Loucy (cell line): Measurements from ENCODE around the gene PPP1R27.

Experiments
- H2AFZ ChIP-seq: fragments of 200-600 bp; sonication (generic); 2 replicates; pipeline ENCODE4 v1.6.0; 2016; ENCODE audit warnings: antibody characterized with exemption, mild to moderate bottlenecking, low read length, moderate library complexity
- H3F3A ChIP-seq: fragments of 200-600 bp; 2 replicates; pipeline ENCODE4 v1.6.0; 2016; ENCODE audit warnings: antibody characterized with exemption, low read depth, mild to moderate bottlenecking
- H3K27me3 ChIP-seq: fragments of 200-600 bp; sonication (generic); 2 replicates; pipeline ENCODE4 v1.6.1; 2014; ENCODE audit warnings: low read length, mild to moderate bottlenecking; ENCODE audit not compliant: insufficient read depth, poor library complexity, severe bottlenecking
- H3K36me3 ChIP-seq: fragments of 200-600 bp; sonication (generic); 2 replicates; pipeline ENCODE4 v1.6.1; 2016; ENCODE audit warnings: low read length; ENCODE audit not compliant: insufficient read depth
- H3K4me1 ChIP-seq: fragments of 200-600 bp; sonication (generic); 2 replicates; pipeline ENCODE4 v1.5.1; 2014; ENCODE audit warnings: low read length, mild to moderate bottlenecking; ENCODE audit not compliant: insufficient read depth, poor library complexity, severe bottlenecking
- H3K4me2 ChIP-seq: fragments of 200-600 bp; sonication (generic); 2 replicates; pipeline ENCODE4 v1.6.0; 2014; ENCODE audit warnings: antibody characterized with exemption, low read length, low read depth, mild to moderate bottlenecking; ENCODE audit not compliant: poor library complexity, severe bottlenecking
- H3K4me3 ChIP-seq: fragments of 200-600 bp; sonication (generic); 2 replicates; pipeline ENCODE4 v1.5.1; 2014; ENCODE audit warnings: low read length, mild to moderate bottlenecking, mixed read lengths; ENCODE audit not compliant: poor library complexity, severe bottlenecking
- H3K79me2 ChIP-seq: fragments of 200-600 bp; sonication (generic); 2 replicates; pipeline ENCODE4 v1.6.1; 2014; ENCODE audit warnings: low read length; ENCODE audit not compliant: insufficient read depth
- H3K9ac ChIP-seq: fragments of 200-600 bp; sonication (generic); 2 replicates; pipeline ENCODE4 v1.6.0; 2014; ENCODE audit warnings: mild to moderate bottlenecking, low read depth, low read length, moderate library complexity; ENCODE audit not compliant: poor library complexity, severe bottlenecking
- H3K9me2 ChIP-seq: fragments of 200-600 bp; sonication (generic); replicated peaks from 2 replicates; pipeline ENCODE4 v1.6.1; 2016; ENCODE audit warnings: low read depth, low read length, mixed read lengths
- H3K9me3 ChIP-seq: fragments of 200-600 bp; sonication (generic); 2 replicates; pipeline ENCODE4 v1.6.1; 2014; ENCODE audit warnings: mild to moderate bottlenecking, antibody characterized with exemption, low read length, low read depth; ENCODE audit not compliant: insufficient read depth
- H4K20me1 ChIP-seq: fragments of 200-600 bp; sonication (generic); 2 replicates; pipeline ENCODE4 v1.6.0; 2014; ENCODE audit warnings: antibody characterized with exemption, low read length, mild to moderate bottlenecking; ENCODE audit not compliant: insufficient read depth, poor library complexity, severe bottlenecking
- CTCF ChIP-seq: fragments of 200-600 bp; sonication (generic); conservative IDR thresholded peaks from 2 replicates; pipeline ENCODE4 v1.5.1; 2014; ENCODE audit warnings: mild to moderate bottlenecking, antibody characterized with exemption, low read length
- EZH2phosphoT487 ChIP-seq: fragments of 200-600 bp; IDR thresholded peaks from 2 replicates; pipeline ENCODE4 v1.6.1; 2018; ENCODE audit warnings: antibody characterized with exemption, mild to moderate bottlenecking, moderate library complexity, borderline replicate concordance

PPP1R27 gene

DNA sequence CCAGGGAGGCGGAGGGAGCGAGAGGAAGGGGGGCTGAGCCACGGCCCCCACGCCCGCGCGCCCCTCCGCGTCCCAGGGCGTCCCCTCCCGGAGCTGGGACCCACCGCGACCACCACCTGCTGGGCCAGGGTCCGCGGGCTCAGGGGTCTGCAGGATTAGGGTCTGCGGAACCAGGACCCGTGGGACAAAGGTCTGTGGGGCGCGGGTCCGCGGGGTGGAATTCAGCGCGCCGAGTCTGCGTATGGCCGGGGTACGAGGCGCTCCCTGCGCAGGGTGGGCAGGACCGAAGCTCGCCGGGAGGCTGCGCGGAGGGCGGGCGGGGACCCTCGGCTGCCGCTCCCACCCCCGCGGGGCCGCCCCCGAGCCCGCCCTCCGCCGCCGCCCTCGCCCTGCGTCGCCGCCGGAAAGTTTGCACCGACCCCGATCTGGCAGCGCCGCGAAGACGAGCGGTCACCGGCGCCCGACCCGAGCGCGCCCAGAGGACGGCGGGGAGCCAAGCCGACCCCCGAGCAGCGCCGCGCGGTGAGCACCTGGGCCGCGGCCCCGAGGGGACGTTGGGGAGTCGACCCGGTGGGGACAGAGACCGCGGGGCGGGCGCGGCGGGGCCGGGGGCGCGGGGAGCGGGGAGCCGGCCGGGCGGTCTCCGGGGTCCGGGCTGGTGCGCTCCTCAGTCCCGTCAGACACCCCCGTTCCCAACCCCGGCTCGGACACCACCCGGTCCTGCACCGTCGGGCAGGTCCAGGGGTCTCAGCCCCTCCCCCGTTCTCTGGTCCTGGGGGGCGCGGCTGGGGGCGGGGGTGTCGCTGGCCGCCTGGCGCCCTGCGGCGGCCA lies 30.9 kb downstream of the PPP1R27 start, which contains the start of gene GCGR:
Gene GCGR (plus strand): TSS at position 423 of the 831 bp plus-strand sequence. CDS start 4,869 bp downstream, outside the sequence.
- H3K27me3 ChIP-seq = no peaks in the 10 kb centered on the region
- no peaks in the 10 kb centered on the region for H3F3A ChIP-seq
- no peaks in the 10 kb centered on the region for H3K9me3 ChIP-seq
- TF ChIP-seq CTCF (no peak), EZH2phosphoT487 (no peak)
- no peak within 1 kb of the TSS for H2AFZ ChIP-seq
- no peaks in the 10 kb centered on the region for H3K79me2 ChIP-seq
- H4K20me1 ChIP-seq = no peaks in the 10 kb centered on the region
- no peaks in the 10 kb centered on the region for H3K36me3 ChIP-seq
- H3K9ac ChIP-seq = no peak within 1 kb of the TSS
- H3K4me2 ChIP-seq = no peak within 1 kb of the TSS
- no peak within 1 kb of the TSS for H3K4me3 ChIP-seq
- H3K9me2 ChIP-seq = no peaks in the 10 kb centered on the region
- H3K4me1 ChIP-seq = no peaks in the 10 kb centered on the region

- H3K27me3 ChIP-seq = no peaks in the 10 kb centered on the region
- no peaks in the 10 kb centered on the region for H3K9me3 ChIP-seq
- no peak overlapping the region for H3K4me3 ChIP-seq
- no peaks in the 10 kb centered on the region for H3K79me2 ChIP-seq
- H3K9ac ChIP-seq = no peak overlapping the region
- H3F3A ChIP-seq = no peaks in the 10 kb centered on the region
- H3K4me2 ChIP-seq = no peak overlapping the region
- H3K9me2 ChIP-seq = no peaks in the 10 kb centered on the region
- H3K36me3 ChIP-seq = no peaks in the 10 kb centered on the region
- no peaks in the 10 kb centered on the region for H4K20me1 ChIP-seq
- H2AFZ ChIP-seq = no peak overlapping the region
- H3K4me1 ChIP-seq = no peaks in the 10 kb centered on the region
- TF ChIP-seq EZH2phosphoT487 (no peak), CTCF (no peak)
Observed at GRCh38 chr17:81802856-81803643, 31.8 kb downstream of the PPP1R27 start.

GRCh38 chr17:81802048-81802758 lies 32.6 kb downstream of the PPP1R27 start:
- no peaks in the 10 kb centered on the region for H3K9me2 ChIP-seq
- no peak for TF ChIP-seq CTCF
- TF ChIP-seq EZH2phosphoT487 = no peak
- H3K4me2 ChIP-seq = no peak overlapping the region
- H3K4me3 ChIP-seq = no peak overlapping the region
- no peaks in the 10 kb centered on the region for H3K9me3 ChIP-seq
- no peak overlapping the region for H3K9ac ChIP-seq
- no peaks in the 10 kb centered on the region for H3K27me3 ChIP-seq
- H2AFZ ChIP-seq = no peak overlapping the region
- H3K36me3 ChIP-seq = no peaks in the 10 kb centered on the region
- H3K4me1 ChIP-seq = no peaks in the 10 kb centered on the region
- no peaks in the 10 kb centered on the region for H3F3A ChIP-seq
- H4K20me1 ChIP-seq = no peaks in the 10 kb centered on the region
- H3K79me2 ChIP-seq = no peaks in the 10 kb centered on the region
